ENCODE measurements around the gene STAT1.

Gene STAT1

GRCh38 chr2:191048073-191048472, 34.1 kb upstream of the STAT1 start:
- no peaks in the 10 kb centered on the region for H3K36me3 ChIP-seq (ENCODE audit: control insufficient read depth, insufficient read depth, low read length, severe bottlenecking)
- DNase-seq (ENCODE audit: low read depth), result peak; percentile 50

GRCh38 chr2:191045141-191045540, 31.2 kb upstream of the STAT1 start:
- Histone ChIP-seq H3K9me3 (ENCODE audit: control insufficient read depth, low read length) (peaks cover 9% of the 10 kb centered on the region), H3K4me1 (ENCODE audit: control insufficient read depth, insufficient read depth, low read length) (peaks cover 40% of the 10 kb centered on the region), H3K36me3 (ENCODE audit: control insufficient read depth, insufficient read depth, low read length, severe bottlenecking) (no peaks in the 10 kb centered on the region), H3K9ac (ENCODE audit: low read length) (peak overlapping the region; percentile 52), H3K4me3 (ENCODE audit: low read length) (no peak overlapping the region), H3K27me3 (replicated peaks; ENCODE audit: control insufficient read depth, insufficient read depth, low read length) (no peaks in the 10 kb centered on the region)
- peak; percentile 57 for DNase-seq (ENCODE audit: low read depth)

More at GRCh38 chr2:191048073-191048472, 34.1 kb upstream of the STAT1 start:
- peaks cover 61% of the 10 kb centered on the region for H3K4me1 ChIP-seq (ENCODE audit: control insufficient read depth, insufficient read depth, low read length)
- no peak overlapping the region for H3K4me3 ChIP-seq (ENCODE audit: low read length)
- H3K27me3 ChIP-seq (replicated peaks; ENCODE audit: control insufficient read depth, insufficient read depth, low read length), result no peaks in the 10 kb centered on the region
- H3K9ac ChIP-seq (ENCODE audit: low read length), result no peak overlapping the region
- peaks cover 9% of the 10 kb centered on the region for H3K9me3 ChIP-seq (ENCODE audit: control insufficient read depth, low read length)

GRCh38 chr2:191043438-191043837, 29.5 kb upstream of the STAT1 start:
- Histone ChIP-seq H3K9ac (ENCODE audit: low read length) (no peak overlapping the region), H3K27me3 (replicated peaks; ENCODE audit: control insufficient read depth, insufficient read depth, low read length) (no peaks in the 10 kb centered on the region), H3K36me3 (ENCODE audit: control insufficient read depth, insufficient read depth, low read length, severe bottlenecking) (no peaks in the 10 kb centered on the region), H3K4me1 (ENCODE audit: control insufficient read depth, insufficient read depth, low read length) (peaks cover 31% of the 10 kb centered on the region), H3K9me3 (ENCODE audit: control insufficient read depth, low read length) (peaks cover 9% of the 10 kb centered on the region), H3K4me3 (ENCODE audit: low read length) (no peak overlapping the region)
- peak; percentile 56 for DNase-seq (ENCODE audit: low read depth)

GRCh38 chr2:191041418-191042161, 27.6 kb upstream of the STAT1 start:
- H3K36me3 ChIP-seq (ENCODE audit: control insufficient read depth, insufficient read depth, low read length, severe bottlenecking), result no peaks in the 10 kb centered on the region
- H3K27me3 ChIP-seq (replicated peaks; ENCODE audit: control insufficient read depth, insufficient read depth, low read length), result no peaks in the 10 kb centered on the region
- H3K4me1 ChIP-seq (ENCODE audit: control insufficient read depth, insufficient read depth, low read length), result peaks cover 39% of the 10 kb centered on the region
- no peak overlapping the region for H3K9ac ChIP-seq (ENCODE audit: low read length)
- H3K4me3 ChIP-seq (ENCODE audit: low read length), result peak overlapping the region; percentile 48
- peak; percentile 29 for DNase-seq (ENCODE audit: low read depth)
- H3K9me3 ChIP-seq (ENCODE audit: control insufficient read depth, low read length), result peaks cover 9% of the 10 kb centered on the region

- Histone ChIP-seq H3K9me3 (ENCODE audit: control insufficient read depth, low read length) (peaks cover 9% of the 10 kb centered on the region), H3K4me3 (ENCODE audit: low read length) (no peak overlapping the region), H3K9ac (ENCODE audit: low read length) (no peak overlapping the region), H3K27me3 (replicated peaks; ENCODE audit: control insufficient read depth, insufficient read depth, low read length) (no peaks in the 10 kb centered on the region), H3K4me1 (ENCODE audit: control insufficient read depth, insufficient read depth, low read length) (peaks cover 33% of the 10 kb centered on the region), H3K36me3 (ENCODE audit: control insufficient read depth, insufficient read depth, low read length, severe bottlenecking) (no peaks in the 10 kb centered on the region)
- no peak for DNase-seq (ENCODE audit: low read depth)
These were observed 25.6 kb upstream of the STAT1 start for GRCh38 chr2:191039616-191040015.

- H3K4me1 ChIP-seq (ENCODE audit: control insufficient read depth, insufficient read depth, low read length), result peaks cover 32% of the 10 kb centered on the region
- no peak for DNase-seq (ENCODE audit: low read depth)
- peak overlapping the region; percentile 5 for H3K4me3 ChIP-seq (ENCODE audit: low read length)
- no peaks in the 10 kb centered on the region for H3K27me3 ChIP-seq (replicated peaks; ENCODE audit: control insufficient read depth, insufficient read depth, low read length)
- H3K9ac ChIP-seq (ENCODE audit: low read length), result peak overlapping the region; percentile 66
- H3K36me3 ChIP-seq (ENCODE audit: control insufficient read depth, insufficient read depth, low read length, severe bottlenecking), result no peaks in the 10 kb centered on the region
- peaks cover 3% of the 10 kb centered on the region for H3K9me3 ChIP-seq (ENCODE audit: control insufficient read depth, low read length)
These were observed 24.8 kb upstream of the STAT1 start for GRCh38 chr2:191038741-191039140.

- Histone ChIP-seq H3K4me1 (ENCODE audit: control insufficient read depth, insufficient read depth, low read length) (peaks cover 32% of the 10 kb centered on the region), H3K4me3 (ENCODE audit: low read length) (peak overlapping the region; percentile 5), H3K9ac (ENCODE audit: low read length) (peak overlapping the region; percentile 66), H3K36me3 (ENCODE audit: control insufficient read depth, insufficient read depth, low read length, severe bottlenecking) (no peaks in the 10 kb centered on the region), H3K27me3 (replicated peaks; ENCODE audit: control insufficient read depth, insufficient read depth, low read length) (no peaks in the 10 kb centered on the region), H3K9me3 (ENCODE audit: control insufficient read depth, low read length) (peaks cover under 1% of the 10 kb centered on the region)
- peak; percentile 84 for DNase-seq (ENCODE audit: low read depth)
These were observed 24.3 kb upstream of the STAT1 start for GRCh38 chr2:191038241-191038725.

- Histone ChIP-seq H3K4me3 (ENCODE audit: low read length) (no peak overlapping the region), H3K9ac (ENCODE audit: low read length) (peak overlapping the region; percentile 66), H3K27me3 (replicated peaks; ENCODE audit: control insufficient read depth, insufficient read depth, low read length) (no peaks in the 10 kb centered on the region), H3K9me3 (ENCODE audit: control insufficient read depth, low read length) (no peaks in the 10 kb centered on the region), H3K4me1 (ENCODE audit: control insufficient read depth, insufficient read depth, low read length) (peaks cover 38% of the 10 kb centered on the region), H3K36me3 (ENCODE audit: control insufficient read depth, insufficient read depth, low read length, severe bottlenecking) (no peaks in the 10 kb centered on the region)
- DNase-seq (ENCODE audit: low read depth), result no peak
These were observed 23.4 kb upstream of the STAT1 start for GRCh38 chr2:191037351-191037750.

- H3K36me3 ChIP-seq (ENCODE audit: control insufficient read depth, insufficient read depth, low read length, severe bottlenecking), result no peaks in the 10 kb centered on the region
- no peaks in the 10 kb centered on the region for H3K9me3 ChIP-seq (ENCODE audit: control insufficient read depth, low read length)
- H3K9ac ChIP-seq (ENCODE audit: low read length), result no peak overlapping the region
- no peak overlapping the region for H3K4me3 ChIP-seq (ENCODE audit: low read length)
- peaks cover 35% of the 10 kb centered on the region for H3K4me1 ChIP-seq (ENCODE audit: control insufficient read depth, insufficient read depth, low read length)
- DNase-seq (ENCODE audit: low read depth), result no peak
- H3K27me3 ChIP-seq (replicated peaks; ENCODE audit: control insufficient read depth, insufficient read depth, low read length), result no peaks in the 10 kb centered on the region
These were observed 22.4 kb upstream of the STAT1 start for GRCh38 chr2:191036363-191036762.

GRCh38 chr2:191032588-191033429, 18.8 kb upstream of the STAT1 start:
- DNase-seq (ENCODE audit: low read depth), result no peak
- no peaks in the 10 kb centered on the region for H3K27me3 ChIP-seq (replicated peaks; ENCODE audit: control insufficient read depth, insufficient read depth, low read length)
- H3K4me3 ChIP-seq (ENCODE audit: low read length), result no peak overlapping the region
- no peaks in the 10 kb centered on the region for H3K36me3 ChIP-seq (ENCODE audit: control insufficient read depth, insufficient read depth, low read length, severe bottlenecking)
- no peaks in the 10 kb centered on the region for H3K9me3 ChIP-seq (ENCODE audit: control insufficient read depth, low read length)
- H3K4me1 ChIP-seq (ENCODE audit: control insufficient read depth, insufficient read depth, low read length), result peaks cover 34% of the 10 kb centered on the region
- H3K9ac ChIP-seq (ENCODE audit: low read length), result peak overlapping the region; percentile 7

GRCh38 chr2:191031256-191031655, 17.3 kb upstream of the STAT1 start:
- peaks cover 24% of the 10 kb centered on the region for H3K4me1 ChIP-seq (ENCODE audit: control insufficient read depth, insufficient read depth, low read length)
- DNase-seq (ENCODE audit: low read depth), result no peak
- no peaks in the 10 kb centered on the region for H3K9me3 ChIP-seq (ENCODE audit: control insufficient read depth, low read length)
- no peak overlapping the region for H3K4me3 ChIP-seq (ENCODE audit: low read length)
- H3K27me3 ChIP-seq (replicated peaks; ENCODE audit: control insufficient read depth, insufficient read depth, low read length), result no peaks in the 10 kb centered on the region
- H3K9ac ChIP-seq (ENCODE audit: low read length), result peak overlapping the region; percentile 61
- no peaks in the 10 kb centered on the region for H3K36me3 ChIP-seq (ENCODE audit: control insufficient read depth, insufficient read depth, low read length, severe bottlenecking)

Data from adipocyte (in vitro differentiated cells).